ENCODE results near the gene RUNX1. TPM values are rescaled to one million over a fixed set of nuclear protein-coding genes. Genes with fewer than 3 reads are reported as not detected.

Gene RUNX1
- total RNA-seq, 2 donors from 2014 or later = 112 to 136 TPM

DNA sequence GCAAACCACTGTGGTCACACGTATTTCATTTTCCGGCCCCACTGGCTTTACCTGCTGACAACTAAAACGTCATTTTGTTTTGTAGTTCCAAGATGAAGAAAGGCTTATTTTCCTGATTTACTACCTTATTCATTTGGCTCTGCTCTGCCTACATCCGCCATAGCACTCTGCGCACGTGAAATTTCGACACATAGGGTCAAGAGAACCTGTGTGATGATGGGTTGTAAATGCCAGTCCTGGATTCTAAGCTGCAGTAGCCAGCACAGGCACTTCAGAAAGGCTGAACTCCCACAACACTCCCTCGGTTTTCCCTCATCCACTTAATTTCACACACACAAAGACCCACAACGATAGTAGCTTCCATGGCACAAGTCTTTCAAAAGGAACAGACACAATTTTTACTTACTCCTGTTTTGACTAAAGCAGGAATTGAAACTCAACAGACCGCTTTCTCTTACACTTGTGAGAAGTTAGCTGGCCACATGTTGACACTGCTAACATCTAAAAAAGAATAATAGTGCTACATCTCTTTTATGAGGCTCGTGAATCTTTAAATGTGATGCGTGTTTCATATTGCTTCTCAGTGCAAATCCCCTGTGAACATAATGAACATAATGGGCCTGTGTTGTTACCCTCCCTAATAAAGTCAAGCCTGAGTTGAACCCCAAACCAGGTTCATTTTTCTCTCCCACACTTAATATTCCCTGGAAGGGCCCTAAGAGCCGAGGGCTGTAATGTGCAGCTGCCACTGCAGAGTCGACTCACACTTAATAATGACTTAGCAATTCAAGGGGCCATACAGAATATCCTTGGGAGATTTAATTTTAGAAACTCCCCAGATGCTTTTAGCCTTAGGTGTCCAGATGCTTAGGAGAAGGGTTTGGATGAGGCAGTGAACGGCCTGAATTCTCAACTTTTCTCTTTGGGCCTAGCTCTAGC lies 1.5 kb upstream of the RUNX1 start:
- Mint-ChIP-seq H3K4me3 (peak overlapping the region; percentile 95), H3K27ac (peak overlapping the region; percentile 98), H3K9me3 (no peaks in the 10 kb centered on the region), H3K4me1 (peaks cover 46% of the 10 kb centered on the region), H3K27me3 (no peaks in the 10 kb centered on the region), H3K36me3 (ENCODE audit: low read depth) (peaks cover 42% of the 10 kb centered on the region)
- ATAC-seq (replicated peaks) = peak; percentile 6

DNA sequence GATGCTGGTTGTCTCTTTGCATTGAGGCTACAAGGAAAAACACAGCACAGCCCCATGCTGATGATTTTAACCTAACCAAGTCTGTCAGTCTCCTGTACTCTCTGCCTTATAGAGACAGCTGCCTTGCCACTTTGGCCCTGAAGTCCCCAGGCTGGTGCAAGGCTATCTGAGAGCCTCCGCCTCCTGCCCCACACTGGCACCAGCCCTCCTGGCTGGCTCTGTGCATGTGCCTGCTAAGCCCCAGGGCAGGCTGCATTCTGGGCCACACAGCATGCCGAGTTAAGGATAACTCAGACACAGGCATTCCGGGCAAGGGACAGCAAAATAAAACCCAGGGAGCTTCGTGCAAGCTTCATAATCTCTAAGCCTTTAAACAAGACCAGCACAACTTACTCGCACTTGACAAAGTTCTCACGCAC lies 910 bp downstream of the RUNX1 start:
- Mint-ChIP-seq H3K4me1 (peaks cover 63% of the 10 kb centered on the region), H3K4me3 (peak overlapping the region; percentile 95), H3K9me3 (no peaks in the 10 kb centered on the region), H3K27ac (peak overlapping the region; percentile 98), H3K36me3 (ENCODE audit: low read depth) (peaks cover 64% of the 10 kb centered on the region), H3K27me3 (no peaks in the 10 kb centered on the region)
- no peak for ATAC-seq (replicated peaks)

DNA sequence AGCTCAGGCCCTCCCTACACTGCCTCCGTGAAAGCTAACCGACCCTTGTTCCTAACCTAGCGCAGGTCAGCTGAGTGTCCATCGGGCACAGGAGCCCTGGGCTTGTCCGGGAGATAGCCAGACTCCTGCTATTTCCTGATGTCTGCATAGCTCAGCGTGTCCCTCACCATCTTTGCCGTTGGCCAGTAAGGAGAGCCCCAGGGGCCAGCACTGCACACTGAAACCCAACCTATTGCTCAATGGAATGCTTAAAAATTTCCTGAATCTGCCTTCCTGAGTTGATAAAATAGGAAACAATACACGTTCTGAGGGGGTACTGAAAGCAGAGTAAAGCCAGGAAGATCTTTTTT lies 2.2 kb downstream of the RUNX1 start:
- ATAC-seq (replicated peaks) = no peak
- Mint-ChIP-seq H3K4me3 (peak overlapping the region; percentile 95), H3K27me3 (no peaks in the 10 kb centered on the region), H3K9me3 (no peaks in the 10 kb centered on the region), H3K4me1 (peaks cover 73% of the 10 kb centered on the region), H3K27ac (peak overlapping the region; percentile 98), H3K36me3 (ENCODE audit: low read depth) (peaks cover 73% of the 10 kb centered on the region)

DNA sequence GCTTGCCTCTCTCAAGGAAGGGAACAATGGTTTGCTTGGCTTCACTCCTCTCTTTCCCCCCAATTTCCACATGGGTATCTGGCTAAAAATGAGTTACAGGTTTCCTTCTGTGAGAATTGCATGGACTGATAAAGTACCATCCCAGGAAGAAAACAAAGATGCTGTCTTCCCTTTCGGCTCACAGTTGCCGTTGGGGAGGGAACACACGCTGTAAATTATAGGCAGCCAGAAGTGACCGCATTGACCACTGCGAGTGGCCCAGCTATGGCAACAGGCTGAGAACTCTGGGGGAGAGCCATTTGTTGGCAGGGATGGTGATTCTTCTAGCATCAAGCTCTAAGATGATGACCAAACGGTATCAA lies 2.9 kb downstream of the RUNX1 start:
- no peak for ATAC-seq (replicated peaks)
- Mint-ChIP-seq H3K27ac (peak overlapping the region; percentile 98), H3K4me3 (peak overlapping the region; percentile 95), H3K4me1 (peaks cover 72% of the 10 kb centered on the region), H3K27me3 (no peaks in the 10 kb centered on the region), H3K36me3 (ENCODE audit: low read depth) (peaks cover 78% of the 10 kb centered on the region), H3K9me3 (no peaks in the 10 kb centered on the region)

- Mint-ChIP-seq H3K36me3 (ENCODE audit: low read depth) (peaks cover 79% of the 10 kb centered on the region), H3K27ac (peak overlapping the region; percentile 98), H3K4me1 (peaks cover 71% of the 10 kb centered on the region), H3K4me3 (peak overlapping the region; percentile 95), H3K9me3 (no peaks in the 10 kb centered on the region), H3K27me3 (no peaks in the 10 kb centered on the region)
- ATAC-seq (replicated peaks) = peak; percentile 10
These were observed 3.4 kb downstream of the RUNX1 start for GRCh38 chr21:35045542-35046262.

DNA sequence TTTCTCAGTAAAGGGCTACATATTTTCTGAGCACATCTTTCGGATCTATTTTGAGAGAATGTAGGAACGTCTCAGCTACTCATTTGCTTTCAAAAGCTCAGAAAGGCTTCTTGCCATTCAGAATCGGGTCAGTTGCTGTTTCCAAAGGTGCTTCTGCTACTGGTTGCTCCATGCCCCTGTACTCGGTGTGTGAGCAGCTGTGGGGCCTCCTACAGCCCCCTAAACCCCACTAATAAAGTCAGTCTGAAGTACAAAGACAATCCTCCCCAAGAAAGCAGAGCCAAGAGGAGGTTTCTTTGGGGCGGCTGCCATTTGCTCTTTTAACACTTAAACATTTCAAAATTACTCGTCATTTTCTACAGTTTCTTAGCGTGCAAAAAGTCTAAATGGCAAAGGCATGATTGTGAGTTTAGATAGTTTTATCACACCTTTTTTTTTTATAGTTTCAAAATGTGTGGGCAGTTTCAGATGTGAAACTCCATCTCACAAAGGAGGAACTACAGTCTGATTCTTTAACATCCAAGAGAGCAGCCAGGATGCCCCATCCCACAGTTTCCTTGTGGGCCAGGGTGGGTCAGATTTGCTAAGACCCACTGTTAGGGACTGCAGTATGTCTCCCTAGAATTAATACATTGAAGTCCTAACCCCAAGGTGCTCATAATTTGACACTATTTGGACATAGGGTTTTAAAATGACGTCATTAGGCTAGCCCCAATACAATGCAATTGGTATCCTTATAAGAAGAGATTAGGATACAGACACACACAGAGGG lies 4.1 kb downstream of the RUNX1 start:
- Mint-ChIP-seq H3K27ac (peak overlapping the region; percentile 98), H3K27me3 (no peaks in the 10 kb centered on the region), H3K4me3 (peak overlapping the region; percentile 95), H3K4me1 (peaks cover 66% of the 10 kb centered on the region), H3K36me3 (ENCODE audit: low read depth) (peaks cover 75% of the 10 kb centered on the region), H3K9me3 (no peaks in the 10 kb centered on the region)
- ATAC-seq (replicated peaks) = no peak

DNA sequence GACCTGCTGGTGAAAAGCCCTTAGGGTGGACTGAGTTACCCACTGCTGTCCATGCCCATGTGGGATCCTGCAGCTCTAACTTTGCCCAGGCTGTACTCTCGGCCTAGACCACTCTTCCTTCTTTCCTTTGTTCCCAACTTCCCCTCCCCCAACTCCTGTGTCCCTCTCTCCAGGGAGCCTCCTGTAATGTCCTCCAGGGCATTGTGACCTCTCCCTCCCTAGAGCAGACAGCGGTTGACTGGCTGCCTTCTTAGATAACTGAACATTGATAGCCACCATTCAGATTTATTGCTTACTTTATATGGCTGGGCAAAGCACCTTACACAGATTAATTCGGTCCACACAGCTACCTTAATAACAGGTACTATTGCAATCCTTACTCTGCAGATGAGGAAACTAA lies 5.0 kb downstream of the RUNX1 start:
- Mint-ChIP-seq H3K27ac (peak overlapping the region; percentile 98), H3K4me3 (peak overlapping the region; percentile 95), H3K27me3 (no peaks in the 10 kb centered on the region), H3K4me1 (peaks cover 62% of the 10 kb centered on the region), H3K9me3 (no peaks in the 10 kb centered on the region), H3K36me3 (ENCODE audit: low read depth) (peaks cover 71% of the 10 kb centered on the region)
- no peak for ATAC-seq (replicated peaks)

DNA sequence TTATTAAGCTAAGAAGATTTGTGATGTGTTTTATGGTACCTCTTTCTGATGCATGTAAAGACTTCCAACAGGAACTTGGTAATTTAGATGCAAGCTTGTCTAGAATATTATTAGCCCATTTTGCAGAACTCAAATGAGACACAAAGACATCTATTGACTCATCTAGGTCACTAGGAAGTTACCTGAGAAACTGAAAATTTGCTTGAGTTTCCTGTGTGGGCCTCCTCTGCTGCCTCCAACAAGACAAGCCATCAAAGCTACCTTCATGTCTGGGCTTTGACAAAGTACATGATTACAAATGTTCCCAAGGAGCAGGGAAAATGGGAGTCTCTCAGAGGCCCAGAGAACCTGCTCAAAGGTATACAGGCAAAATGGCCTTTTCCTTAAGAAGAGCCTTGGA lies 5.6 kb downstream of the RUNX1 start:
- Mint-ChIP-seq H3K27me3 (no peaks in the 10 kb centered on the region), H3K27ac (peak overlapping the region; percentile 98), H3K36me3 (ENCODE audit: low read depth) (peaks cover 65% of the 10 kb centered on the region), H3K9me3 (no peaks in the 10 kb centered on the region), H3K4me3 (peak overlapping the region; percentile 95), H3K4me1 (peaks cover 65% of the 10 kb centered on the region)
- ATAC-seq (replicated peaks) = peak; percentile 12

DNA sequence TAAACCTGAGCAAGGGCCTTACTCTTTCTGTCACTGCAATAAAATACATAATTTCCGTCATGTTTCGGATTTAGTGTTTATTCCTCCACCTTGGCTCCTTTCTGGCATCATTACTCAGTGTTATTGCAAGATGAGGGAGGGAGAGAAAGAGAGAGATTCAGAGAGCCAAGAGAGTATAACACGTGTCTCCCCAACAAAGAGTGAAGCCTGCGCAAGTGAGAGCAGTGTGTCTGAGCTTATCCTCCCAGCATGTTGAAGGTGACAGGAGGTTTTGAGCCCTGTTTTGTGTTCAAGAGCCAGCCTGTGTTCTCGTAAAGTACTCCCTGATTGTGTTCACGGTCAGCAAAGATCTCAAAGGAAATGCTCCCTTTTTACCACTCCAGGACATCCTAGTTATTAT lies 6.3 kb downstream of the RUNX1 start:
- Mint-ChIP-seq H3K27ac (peak overlapping the region; percentile 98), H3K4me3 (peak overlapping the region; percentile 95), H3K27me3 (no peaks in the 10 kb centered on the region), H3K9me3 (no peaks in the 10 kb centered on the region), H3K36me3 (ENCODE audit: low read depth) (peaks cover 59% of the 10 kb centered on the region), H3K4me1 (peaks cover 66% of the 10 kb centered on the region)
- peak; percentile 26 for ATAC-seq (replicated peaks)

GRCh38 chr21:35041881-35042280 lies 7.2 kb downstream of the RUNX1 start:
- ATAC-seq (replicated peaks) = no peak
- H3K27me3 Mint-ChIP-seq = no peaks in the 10 kb centered on the region
- H3K4me1 Mint-ChIP-seq = peaks cover 67% of the 10 kb centered on the region
- H3K36me3 Mint-ChIP-seq (ENCODE audit: low read depth) = peaks cover 49% of the 10 kb centered on the region
- peak overlapping the region; percentile 98 for H3K27ac Mint-ChIP-seq
- H3K4me3 Mint-ChIP-seq = peak overlapping the region; percentile 95
- no peaks in the 10 kb centered on the region for H3K9me3 Mint-ChIP-seq

DNA sequence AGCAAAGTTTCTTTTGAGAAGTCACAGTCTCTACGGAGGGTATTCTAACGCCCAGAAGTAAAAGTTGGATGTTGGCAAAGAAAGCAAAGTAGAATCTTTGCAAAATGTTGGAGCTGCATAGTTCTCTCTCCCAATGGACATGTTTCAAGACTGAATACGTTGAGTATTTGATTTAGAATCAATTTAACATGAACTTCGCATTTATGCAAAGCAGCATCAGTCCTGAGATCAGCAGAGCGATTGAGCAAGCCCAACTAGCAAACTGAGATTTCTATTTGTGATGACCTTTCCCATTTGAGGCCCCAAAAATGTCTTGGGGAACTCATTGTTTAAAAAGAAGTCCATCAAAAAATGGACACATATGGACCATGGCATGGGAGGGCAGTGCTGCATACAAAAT lies 8.0 kb downstream of the RUNX1 start:
- ATAC-seq (replicated peaks) = no peak
- Mint-ChIP-seq H3K4me3 (peak overlapping the region; percentile 95), H3K4me1 (peaks cover 67% of the 10 kb centered on the region), H3K27me3 (no peaks in the 10 kb centered on the region), H3K36me3 (ENCODE audit: low read depth) (peaks cover 42% of the 10 kb centered on the region), H3K9me3 (no peaks in the 10 kb centered on the region), H3K27ac (peak overlapping the region; percentile 98)

GRCh38 chr21:35039595-35040289 lies 9.4 kb downstream of the RUNX1 start:
- H3K36me3 Mint-ChIP-seq (ENCODE audit: low read depth) = peaks cover 43% of the 10 kb centered on the region
- H3K27me3 Mint-ChIP-seq = no peaks in the 10 kb centered on the region
- no peaks in the 10 kb centered on the region for H3K9me3 Mint-ChIP-seq
- H3K27ac Mint-ChIP-seq = peak overlapping the region; percentile 69
- H3K4me3 Mint-ChIP-seq = peak overlapping the region; percentile 95
- ATAC-seq (replicated peaks) = no peak
- peaks cover 73% of the 10 kb centered on the region for H3K4me1 Mint-ChIP-seq

DNA sequence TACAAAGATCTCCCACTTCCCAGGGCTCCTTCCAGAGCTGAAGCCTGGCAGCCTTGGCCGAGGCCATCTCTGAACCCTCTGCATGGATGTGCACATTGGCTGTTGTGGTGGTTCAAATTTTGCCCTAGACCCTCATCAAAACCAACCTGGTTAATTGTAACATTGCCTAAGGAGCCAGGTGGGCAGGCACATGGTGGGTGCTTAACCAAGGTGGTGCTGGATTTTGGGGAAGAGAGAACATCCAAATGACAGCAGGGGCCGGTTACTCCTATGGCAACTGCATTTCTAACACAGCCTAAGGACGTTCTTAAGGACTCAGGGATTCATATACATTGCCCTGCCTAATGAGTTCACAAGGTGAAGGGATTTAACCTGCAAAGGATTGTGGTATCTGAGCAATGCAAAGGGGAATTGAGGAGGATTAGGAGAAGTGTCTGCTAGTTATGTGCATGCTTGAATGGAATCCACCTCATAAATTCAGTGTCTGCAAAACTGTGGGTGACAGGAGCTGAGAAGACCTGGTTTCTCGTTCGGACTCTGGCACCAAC lies 10.3 kb downstream of the RUNX1 start:
- Mint-ChIP-seq H3K4me1 (peaks cover 74% of the 10 kb centered on the region), H3K36me3 (ENCODE audit: low read depth) (peaks cover 34% of the 10 kb centered on the region), H3K9me3 (no peaks in the 10 kb centered on the region), H3K4me3 (peak overlapping the region; percentile 95), H3K27me3 (no peaks in the 10 kb centered on the region), H3K27ac (peak overlapping the region; percentile 90)
- ATAC-seq (replicated peaks) = no peak

DNA sequence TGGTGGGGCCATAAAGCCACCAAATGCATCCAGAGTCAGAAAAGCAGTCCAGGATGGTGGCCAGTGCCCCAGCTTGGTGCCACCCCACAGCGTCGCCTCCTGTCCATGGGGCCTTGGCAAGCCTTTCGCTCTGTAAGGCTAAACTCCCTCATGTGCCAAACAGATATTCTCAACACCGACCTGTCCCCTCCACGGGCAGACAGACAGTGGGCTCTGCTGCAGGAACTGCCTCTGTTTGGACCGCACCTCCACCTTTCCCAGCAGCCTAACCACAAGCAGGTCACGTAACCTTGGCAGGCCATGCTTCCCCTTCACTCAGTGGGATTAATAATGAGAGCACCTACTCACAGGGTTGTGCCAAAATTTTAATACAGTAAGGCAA lies 11.7 kb downstream of the RUNX1 start:
- no peak for ATAC-seq (replicated peaks)
- Mint-ChIP-seq H3K4me3 (peak overlapping the region; percentile 95), H3K36me3 (ENCODE audit: low read depth) (peaks cover 26% of the 10 kb centered on the region), H3K9me3 (peaks cover 5% of the 10 kb centered on the region), H3K27ac (peak overlapping the region; percentile 90), H3K4me1 (peaks cover 68% of the 10 kb centered on the region), H3K27me3 (no peaks in the 10 kb centered on the region)
